LNCaP clone FGC (cell line): ENCODE results near the gene GOLGA8S.
"Not testable (repeated sequence)": the region's sequence is repeated elsewhere in the genome, so short reads cannot be mapped to it uniquely, and the experiment has no call there.

Source experiments
- DNase-seq: peaks from one replicate; pipeline ENCODE4 v3.0.0-alpha.2; 2011; ENCODE audit warnings: low read depth
- H3K4me3 ChIP-seq: 2 replicates; pipeline ENCODE4 v1.5.1; 2011; ENCODE audit warnings: mild to moderate bottlenecking, low read depth, low read length, control low read depth
- CTCF ChIP-seq: IDR thresholded peaks from 2 replicates; pipeline ENCODE4 v1.5.1; 2012; ENCODE audit warnings: mild to moderate bottlenecking; ENCODE audit not compliant: control insufficient read depth, insufficient read depth; ENCODE audit errors: extremely low read depth

The GOLGA8S gene

DNA sequence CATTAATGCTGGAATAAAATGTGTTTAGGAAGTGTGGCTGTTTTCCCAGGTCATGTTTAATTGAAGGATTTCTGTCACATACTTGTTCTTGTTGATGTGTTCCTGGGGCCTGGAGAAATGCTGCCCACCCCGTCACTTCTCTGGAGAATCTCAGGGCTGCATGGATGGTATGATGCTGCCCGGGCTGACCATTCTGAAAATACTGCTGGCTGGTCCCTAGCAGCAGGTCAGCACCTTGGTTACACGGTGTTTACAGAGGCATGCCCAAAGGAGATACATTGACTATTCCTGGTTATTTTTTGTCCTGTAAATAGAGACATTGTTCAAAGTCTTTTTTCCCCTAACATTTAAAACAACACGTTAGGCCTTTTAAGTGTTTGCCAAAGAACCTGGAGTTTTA is 26.2 kb downstream of the GOLGA8S start:
- not testable (repeated sequence) for DNase-seq, H3K4me3 ChIP-seq

DNA sequence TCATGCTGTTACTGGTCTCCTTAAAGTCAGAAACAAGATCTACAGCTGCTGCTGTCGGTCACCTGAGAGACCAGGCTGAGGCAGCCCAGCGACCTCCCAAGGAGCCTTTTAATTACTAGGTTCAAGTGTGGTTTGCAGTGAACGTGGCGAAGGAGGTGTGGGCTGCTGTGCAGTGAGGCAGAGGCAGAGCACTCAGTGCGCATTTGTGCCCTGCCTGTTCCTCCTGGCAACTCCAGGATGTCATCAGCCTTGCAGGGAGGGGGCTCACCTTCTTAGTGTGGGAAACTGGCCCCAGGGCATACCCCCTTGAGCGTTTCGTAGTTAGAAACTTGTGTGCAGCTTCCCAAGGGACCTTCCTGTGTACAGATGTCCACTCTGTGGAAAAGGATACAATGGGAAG is 26.6 kb downstream of the GOLGA8S start:
- not testable (repeated sequence) for H3K4me3 ChIP-seq, DNase-seq

DNA sequence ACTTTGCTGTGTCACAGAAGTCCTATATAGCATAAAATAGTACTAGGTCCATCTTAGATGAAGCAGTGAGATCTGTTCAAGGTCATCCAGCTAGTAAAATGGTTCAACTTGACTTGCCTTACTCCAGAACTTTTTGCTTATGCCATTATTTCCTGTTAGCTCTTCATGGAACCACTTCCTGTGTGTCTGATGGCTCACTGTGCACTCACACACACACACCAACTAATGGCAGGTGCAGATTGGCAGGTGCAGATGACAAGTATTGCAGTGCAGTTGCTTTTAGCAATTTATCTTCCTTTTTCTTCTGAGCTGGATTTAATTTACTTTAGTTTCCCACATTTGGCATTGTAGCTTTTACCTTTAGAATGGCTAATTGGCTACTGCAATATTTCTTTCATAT is 29.8 kb downstream of the GOLGA8S start:
- no peak for TF ChIP-seq CTCF
- no peak for DNase-seq
- no peak overlapping the region for H3K4me3 ChIP-seq

GRCh38 chr15:23385886-23386430 is 31.4 kb downstream of the GOLGA8S start:
- no peak overlapping the region for H3K4me3 ChIP-seq
- no peak for DNase-seq
- no peak for TF ChIP-seq CTCF

- no peak overlapping the region for H3K4me3 ChIP-seq
- DNase-seq: no peak
- no peak for TF ChIP-seq CTCF
These were observed 33.2 kb downstream of the GOLGA8S start for GRCh38 chr15:23387621-23388190.

DNA sequence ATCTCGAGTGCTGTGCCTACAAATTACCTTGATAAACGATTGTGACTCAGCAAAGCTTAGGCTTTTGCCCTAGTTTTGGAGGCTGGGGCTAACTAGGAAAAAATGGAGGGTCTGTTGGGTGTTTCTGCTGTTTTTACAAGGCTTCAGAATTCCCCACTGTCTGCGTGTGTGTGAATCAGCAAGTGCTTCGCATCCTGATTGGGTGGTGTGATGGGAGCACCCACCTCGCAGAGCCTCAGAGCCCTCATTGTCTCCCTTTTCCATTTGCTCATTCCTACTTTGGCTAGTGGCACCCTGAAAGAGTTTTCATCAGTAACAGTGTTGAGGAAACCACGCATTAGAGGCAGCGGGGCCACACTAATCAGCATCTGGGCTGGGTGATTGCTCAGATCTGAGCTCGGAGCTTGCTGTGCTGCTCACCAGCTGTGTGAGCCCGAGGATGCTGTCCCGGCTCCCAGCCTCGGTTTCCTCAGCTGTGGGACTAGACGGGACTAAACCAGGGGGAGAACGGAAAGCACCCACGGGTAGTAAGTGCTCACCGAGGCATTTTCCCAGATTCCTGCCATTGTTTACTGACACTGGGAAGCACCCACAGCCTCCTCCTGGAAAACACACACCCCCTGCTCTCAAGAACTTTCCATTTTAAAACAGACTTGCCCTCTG is 40.6 kb downstream of the GOLGA8S start:
- TF ChIP-seq CTCF: no peak
- no peak overlapping the region for H3K4me3 ChIP-seq
- no peak for DNase-seq

- no peak overlapping the region for H3K4me3 ChIP-seq
- TF ChIP-seq CTCF: no peak
- no peak for DNase-seq
These were observed 41.3 kb downstream of the GOLGA8S start for GRCh38 chr15:23395832-23396231.

DNA sequence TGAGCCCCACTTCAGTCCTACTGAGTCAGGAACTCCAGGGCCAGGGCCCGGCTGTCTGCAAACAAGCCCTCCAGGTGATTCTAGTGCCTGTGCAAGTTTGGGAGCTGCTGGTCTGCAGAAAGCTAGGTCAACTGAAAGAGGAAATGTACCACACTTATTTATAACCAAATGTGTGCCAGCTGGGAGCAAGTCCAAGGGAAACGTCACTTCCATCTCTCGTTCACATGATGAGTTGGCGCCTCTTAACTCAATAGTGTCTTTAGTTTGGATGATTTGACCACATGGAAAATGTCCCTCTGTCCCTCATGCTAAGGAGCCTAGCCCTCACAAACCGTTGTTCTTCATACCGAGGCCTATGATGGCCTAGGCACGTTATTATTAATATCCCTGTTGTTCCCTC is 43.2 kb downstream of the GOLGA8S start:
- no peak overlapping the region for H3K4me3 ChIP-seq
- peak; percentile 71 for DNase-seq
- TF ChIP-seq CTCF: no peak

GRCh38 chr15:23398357-23398756 is 43.8 kb downstream of the GOLGA8S start:
- not testable (repeated sequence) for DNase-seq, H3K4me3 ChIP-seq

DNA sequence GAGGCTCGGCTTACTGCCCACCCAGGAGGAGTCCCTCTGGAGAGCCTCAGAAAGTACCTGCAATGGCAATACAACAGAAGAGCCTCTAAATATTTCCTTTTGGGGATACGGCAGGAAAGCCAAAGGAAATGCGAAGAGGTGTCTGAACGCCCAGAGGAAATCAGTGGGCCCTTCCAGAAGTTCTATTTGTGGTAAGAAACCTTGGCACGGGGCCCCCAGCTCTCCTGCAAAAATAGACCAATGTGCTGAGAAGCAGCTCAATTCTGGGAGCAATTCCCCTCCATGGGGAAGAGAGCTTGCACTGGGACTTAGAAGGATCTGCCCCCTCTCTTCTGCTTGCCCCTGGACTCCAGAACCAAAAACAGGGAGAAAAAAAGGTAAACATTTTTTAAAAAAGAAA is 44.7 kb downstream of the GOLGA8S start:
- DNase-seq, H3K4me3 ChIP-seq: not testable (repeated sequence)
